SW 1271 (cell line): ENCODE results near the gene ISG20.
"Not testable (repeated sequence)": the region's sequence is repeated elsewhere in the genome, so short reads cannot be mapped to it uniquely, and the experiment has no call there.

Experiments
- DNase-seq, 2 experiments: peaks; one replicate each; lab custom pipeline; 2025; lab: John Stamatoyannopoulos, UW

The ISG20 gene

GRCh38 chr15:88636654-88637053 lies 2.2 kb upstream of the ISG20 start:
- DNase-seq: no peak

- no peak for DNase-seq
These were observed 1.4 kb upstream of the ISG20 start for GRCh38 chr15:88637436-88637835.

GRCh38 chr15:88637841-88638625 lies 783 bp upstream of the ISG20 start:
- peak in 1 of 2 experiments; percentile 60 for DNase-seq

GRCh38 chr15:88641959-88642452 lies 3.2 kb downstream of the ISG20 start:
- no peak for DNase-seq

- DNase-seq: not testable (repeated sequence)
These were observed 3.7 kb downstream of the ISG20 start for GRCh38 chr15:88642514-88642913.

GRCh38 chr15:88644741-88645140 lies 5.9 kb downstream of the ISG20 start:
- DNase-seq: no peak

- DNase-seq: no peak
These were observed 6.6 kb downstream of the ISG20 start for GRCh38 chr15:88645171-88646087.

GRCh38 chr15:88646088-88646405 lies 7.2 kb downstream of the ISG20 start:
- DNase-seq: no peak

GRCh38 chr15:88646951-88647350 lies 8.1 kb downstream of the ISG20 start:
- no peak for DNase-seq

- DNase-seq: no peak
These were observed 8.7 kb downstream of the ISG20 start for GRCh38 chr15:88647351-88648105.

- no peak for DNase-seq
These were observed 9.8 kb downstream of the ISG20 start for GRCh38 chr15:88648357-88649214.

- peak; percentile 69 to 80 for DNase-seq
These were observed 10.5 kb downstream of the ISG20 start for GRCh38 chr15:88649286-88649733.

GRCh38 chr15:88649753-88650551 lies 11.1 kb downstream of the ISG20 start:
- no peak for DNase-seq

GRCh38 chr15:88650556-88650955 lies 11.7 kb downstream of the ISG20 start:
- DNase-seq: no peak

GRCh38 chr15:88651136-88651732 lies 12.4 kb downstream of the ISG20 start:
- DNase-seq: no peak

- DNase-seq: no peak
These were observed 13.2 kb downstream of the ISG20 start for GRCh38 chr15:88651971-88652370.

GRCh38 chr15:88652456-88653199 lies 13.8 kb downstream of the ISG20 start:
- DNase-seq: no peak

- no peak for DNase-seq
These were observed 14.6 kb downstream of the ISG20 start for GRCh38 chr15:88653200-88654064.
